ENCODE results near the gene CCDC159.
"Not testable (repeated sequence)": the region's sequence is repeated elsewhere in the genome, so short reads cannot be mapped to it uniquely, and the experiment has no call there.

Gene CCDC159

GRCh38 chr19:11346104-11346940, at the start of gene CCDC159, which contains the start of gene TMEM205:
Gene CCDC159, plus strand, starts transcription at chr19:11346519. Its CDS starts 88 bp downstream, at chr19:11346607.
Gene TMEM205, minus strand, starts transcription at chr19:11346268. Its CDS starts 649 bp downstream, at chr19:11345619.
- peak; percentile 99 for DNase-seq (ENCODE audit: low spot score)

DNA sequence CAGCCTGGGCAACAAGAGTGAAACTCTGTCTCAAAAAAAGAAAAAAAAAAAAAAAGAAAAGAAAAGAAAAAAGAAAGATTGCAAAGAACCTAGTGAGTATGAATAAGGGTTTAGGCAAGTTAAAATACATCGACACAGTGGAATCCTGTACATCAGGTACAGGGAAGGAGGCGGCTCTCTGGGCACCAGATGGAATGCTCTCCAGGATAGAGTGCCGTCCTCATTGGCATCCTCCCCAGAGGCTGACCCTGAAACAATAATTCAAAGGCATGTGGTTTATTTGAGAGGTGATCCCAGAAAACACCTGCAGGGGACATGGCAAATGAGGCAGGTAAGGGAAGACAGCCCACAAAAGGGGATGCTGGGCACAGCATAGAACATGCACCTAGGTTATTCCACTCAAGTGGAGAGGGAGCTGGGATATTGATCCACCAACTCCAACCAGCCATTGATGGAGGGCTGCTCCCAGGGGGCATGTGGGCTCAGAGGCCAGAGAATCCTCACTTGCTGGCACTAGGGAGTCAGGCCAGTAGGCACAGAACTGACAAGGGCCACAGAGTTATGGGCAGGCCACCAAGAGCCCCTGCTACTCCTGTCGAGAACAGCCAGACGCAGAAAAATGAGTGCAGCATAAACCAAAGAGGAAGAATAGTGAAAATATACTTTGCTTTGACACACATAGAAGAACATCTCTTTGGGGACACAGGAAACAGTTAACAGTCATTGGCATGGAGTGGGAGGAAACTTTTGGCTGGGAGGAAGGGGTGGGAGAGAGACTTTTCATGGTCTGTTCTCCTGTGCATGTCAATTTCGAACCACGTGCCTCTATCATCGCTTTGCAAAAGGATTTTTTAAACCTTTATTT, 46.1 kb upstream of the CCDC159 start:
- DNase-seq (ENCODE audit: low spot score): no peak

- DNase-seq (ENCODE audit: low spot score): no peak
Observed at GRCh38 chr19:11300811-11301120, 45.6 kb upstream of the CCDC159 start.

DNA sequence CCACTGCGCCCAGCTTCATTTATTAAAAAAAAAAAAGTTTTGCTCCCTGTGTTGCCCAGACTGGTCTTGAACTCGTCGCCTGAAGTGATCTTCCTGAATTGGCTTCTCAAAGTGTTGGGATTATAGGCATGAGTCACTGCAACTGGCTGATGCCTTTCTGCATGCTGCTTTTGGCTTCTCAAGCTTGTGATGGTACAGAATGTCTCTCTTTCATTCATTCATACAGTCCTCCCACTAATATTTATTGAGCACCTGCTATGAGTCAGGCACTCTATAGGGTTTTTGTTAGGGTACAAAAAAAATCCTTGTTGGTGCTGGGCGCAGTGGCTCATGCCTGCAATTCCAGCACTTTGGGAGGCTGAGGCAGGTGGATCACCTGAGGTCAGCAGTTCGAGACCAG, 41.4 kb upstream of the CCDC159 start:
- DNase-seq (ENCODE audit: low spot score): no peak

- no peak for DNase-seq (ENCODE audit: low spot score)
Observed at GRCh38 chr19:11306337-11306736, 40.0 kb upstream of the CCDC159 start.

GRCh38 chr19:11320278-11320995, 25.9 kb upstream of the CCDC159 start:
- not testable (repeated sequence) for DNase-seq (ENCODE audit: low spot score)

- DNase-seq (ENCODE audit: low spot score): no peak
Observed at GRCh38 chr19:11321191-11322126, 24.9 kb upstream of the CCDC159 start.

- DNase-seq (ENCODE audit: low spot score): no peak
Observed at GRCh38 chr19:11322269-11323024, 23.9 kb upstream of the CCDC159 start.

GRCh38 chr19:11323601-11324078, 22.7 kb upstream of the CCDC159 start:
- no peak for DNase-seq (ENCODE audit: low spot score)

DNA sequence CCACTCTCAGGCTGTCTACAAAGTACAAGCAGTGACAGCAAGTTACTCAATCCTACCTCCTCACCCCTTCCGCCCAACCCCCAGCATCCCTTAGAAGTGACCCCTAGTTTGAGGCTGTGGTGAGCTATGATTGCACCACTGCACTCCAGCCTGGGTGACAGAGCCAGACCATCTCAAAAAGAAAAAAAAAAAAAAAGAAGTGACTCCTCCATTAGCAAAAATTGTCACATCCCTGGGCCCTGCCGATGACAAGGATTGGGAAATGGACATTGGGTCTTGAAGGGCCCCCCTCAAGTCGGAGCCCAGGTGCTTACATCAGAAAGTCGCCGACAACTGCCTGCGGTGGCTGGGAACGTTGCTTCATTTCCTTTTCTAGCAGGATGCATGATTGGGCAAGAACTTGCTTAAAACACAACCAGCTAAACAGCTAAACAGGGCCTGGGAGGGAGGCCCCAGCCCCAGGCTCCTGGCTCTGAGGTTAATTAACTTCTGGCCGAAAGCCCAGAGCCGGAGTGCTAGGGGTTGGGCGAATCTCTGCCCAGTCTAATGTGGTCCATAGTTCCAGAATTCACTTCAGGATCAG, 22.1 kb upstream of the CCDC159 start:
- no peak for DNase-seq (ENCODE audit: low spot score)

DNA sequence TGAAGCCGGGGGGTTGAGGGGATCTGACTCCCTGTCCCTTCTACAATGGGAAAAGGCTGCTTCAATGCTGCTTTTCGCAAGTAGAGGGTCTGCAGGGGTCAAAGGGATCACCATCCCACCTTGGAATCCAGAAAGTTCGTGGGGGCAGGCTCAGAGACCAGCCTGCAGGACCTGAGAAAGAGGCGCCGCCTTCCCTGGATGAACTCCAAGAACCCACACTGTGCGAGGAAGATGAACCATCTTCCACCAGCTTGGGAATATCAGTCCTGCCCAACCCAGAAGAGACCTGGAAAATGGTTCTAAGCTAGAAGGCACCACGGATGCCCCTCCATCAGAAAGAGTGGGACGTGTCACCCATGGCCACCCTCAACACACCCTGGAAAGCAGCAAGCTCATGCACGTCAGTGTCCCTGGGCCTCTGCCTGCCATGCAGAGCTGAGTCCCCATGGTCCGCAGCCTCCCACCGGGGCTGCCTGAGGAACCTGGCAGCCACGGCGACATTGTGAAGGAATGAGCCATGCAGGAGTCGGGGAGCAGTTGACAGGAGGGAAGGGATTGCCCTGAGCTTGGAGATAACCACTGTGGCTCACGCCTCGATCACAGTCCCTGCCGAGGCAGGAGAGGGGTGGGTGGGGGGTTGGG, 21.4 kb upstream of the CCDC159 start:
- no peak for DNase-seq (ENCODE audit: low spot score)

DNA sequence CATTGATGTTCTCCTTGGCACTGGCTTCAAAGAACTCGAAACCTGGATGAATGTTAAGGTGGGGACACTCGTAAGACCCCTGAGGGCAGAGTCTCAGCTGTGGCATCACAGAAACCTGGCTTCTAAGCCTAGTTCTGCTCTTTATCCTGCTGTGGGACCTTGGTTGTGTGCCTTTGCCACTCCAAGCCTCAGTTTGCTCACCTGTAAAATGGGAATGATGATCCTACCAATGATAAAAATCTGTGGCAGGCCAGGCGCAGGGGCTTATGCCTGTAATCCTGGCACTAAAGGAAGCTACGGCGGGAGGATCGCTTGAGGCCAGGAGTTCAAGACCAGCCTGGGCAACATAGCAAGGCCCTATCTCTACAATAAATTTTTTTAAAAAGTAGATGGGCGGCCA, 20.8 kb upstream of the CCDC159 start:
- DNase-seq (ENCODE audit: low spot score): no peak

GRCh38 chr19:11330127-11330526, 16.2 kb upstream of the CCDC159 start:
- no peak for DNase-seq (ENCODE audit: low spot score)

DNA sequence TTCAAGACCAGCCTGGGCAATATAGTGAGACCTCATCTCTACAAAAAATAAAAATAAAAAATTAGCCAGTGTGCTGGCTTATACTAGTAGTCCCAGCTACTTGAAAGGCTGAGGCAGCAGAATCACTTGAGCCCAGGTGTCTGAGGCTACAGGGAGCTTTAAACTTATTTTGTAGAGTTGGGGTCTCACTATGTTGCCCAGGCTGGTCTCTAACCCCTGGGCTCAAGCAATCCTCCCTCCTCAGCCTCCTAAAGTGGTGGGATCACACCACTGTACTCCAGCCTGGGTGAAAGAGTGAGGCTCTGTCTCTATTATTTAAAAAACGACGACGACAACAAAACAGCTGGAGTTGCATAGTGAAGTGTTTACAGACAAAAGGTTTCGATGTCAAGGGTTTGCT, 14.8 kb upstream of the CCDC159 start:
- DNase-seq (ENCODE audit: low spot score): no peak

- no peak for DNase-seq (ENCODE audit: low spot score)
Observed at GRCh38 chr19:11332822-11333221, 13.5 kb upstream of the CCDC159 start.

- not testable (repeated sequence) for DNase-seq (ENCODE audit: low spot score)
Observed at GRCh38 chr19:11333838-11334237, 12.5 kb upstream of the CCDC159 start.

GRCh38 chr19:11335449-11336146, 10.7 kb upstream of the CCDC159 start:
- DNase-seq (ENCODE audit: low spot score): no peak

GRCh38 chr19:11337080-11337479, 9.2 kb upstream of the CCDC159 start:
- no peak for DNase-seq (ENCODE audit: low spot score)

DNA sequence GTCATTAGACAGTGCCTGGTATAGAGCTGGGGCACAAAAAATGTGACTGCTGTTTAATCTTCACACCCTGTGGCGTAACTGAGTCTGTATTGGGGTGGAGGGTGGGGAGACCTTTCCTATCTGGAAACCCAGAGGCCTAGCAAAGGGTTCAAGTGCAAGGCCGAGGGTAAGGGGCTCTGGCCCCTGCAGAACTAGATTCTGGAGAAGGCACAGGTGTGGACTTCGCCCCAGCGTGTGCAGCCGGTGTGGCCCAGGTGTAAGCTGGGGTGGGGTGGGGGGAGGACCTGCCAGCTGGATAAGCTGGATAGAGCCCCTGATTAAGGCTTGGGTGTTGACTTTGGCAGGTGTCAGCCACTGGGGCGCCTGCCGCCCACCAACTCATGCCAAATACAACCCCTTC, 8.2 kb upstream of the CCDC159 start:
- no peak for DNase-seq (ENCODE audit: low spot score)
